Measurements from ENCODE around the gene APEX1. TPM values are rescaled to one million over a fixed set of nuclear protein-coding genes. Genes with fewer than 3 reads are reported as not detected.

APEX1 gene
- total RNA-seq, 1 experiment from 2014 or later, result 176 TPM

GRCh38 chr14:20422886-20423285, 32.1 kb upstream of the APEX1 start:
- intact Hi-C loops (cut with micrococcal nuclease; ENCODE audit: unreplicated experiment), result no loop called here
- H3K4me3 Mint-ChIP-seq (ENCODE audit: unreplicated experiment), result no peak overlapping the region
- H3K9me3 Mint-ChIP-seq (ENCODE audit: unreplicated experiment), result no peaks in the 10 kb centered on the region
- no peak overlapping the region for H3K27ac Mint-ChIP-seq (ENCODE audit: unreplicated experiment)
- no peaks in the 10 kb centered on the region for H3K27me3 ChIP-seq (replicated peaks; ENCODE audit: control insufficient read depth, insufficient read depth, low read length)
- peaks cover 41% of the 10 kb centered on the region for H3K4me1 ChIP-seq
- DNase-seq, result no peak
- TF ChIP-seq, protein P1, sequence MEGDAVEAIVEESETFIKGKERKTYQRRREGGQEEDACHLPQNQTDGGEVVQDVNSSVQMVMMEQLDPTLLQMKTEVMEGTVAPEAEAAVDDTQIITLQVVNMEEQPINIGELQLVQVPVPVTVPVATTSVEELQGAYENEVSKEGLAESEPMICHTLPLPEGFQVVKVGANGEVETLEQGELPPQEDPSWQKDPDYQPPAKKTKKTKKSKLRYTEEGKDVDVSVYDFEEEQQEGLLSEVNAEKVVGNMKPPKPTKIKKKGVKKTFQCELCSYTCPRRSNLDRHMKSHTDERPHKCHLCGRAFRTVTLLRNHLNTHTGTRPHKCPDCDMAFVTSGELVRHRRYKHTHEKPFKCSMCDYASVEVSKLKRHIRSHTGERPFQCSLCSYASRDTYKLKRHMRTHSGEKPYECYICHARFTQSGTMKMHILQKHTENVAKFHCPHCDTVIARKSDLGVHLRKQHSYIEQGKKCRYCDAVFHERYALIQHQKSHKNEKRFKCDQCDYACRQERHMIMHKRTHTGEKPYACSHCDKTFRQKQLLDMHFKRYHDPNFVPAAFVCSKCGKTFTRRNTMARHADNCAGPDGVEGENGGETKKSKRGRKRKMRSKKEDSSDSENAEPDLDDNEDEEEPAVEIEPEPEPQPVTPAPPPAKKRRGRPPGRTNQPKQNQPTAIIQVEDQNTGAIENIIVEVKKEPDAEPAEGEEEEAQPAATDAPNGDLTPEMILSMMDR (IDR thresholded peaks at IDR 0.05; ENCODE audit: insufficient read depth in 1 of 2, low read depth in 1 of 2, low read length in 1 of 2, severe bottlenecking in 1 of 2, unreplicated experiment in 1 of 2), result no peak
- no peaks in the 10 kb centered on the region for H3K9me3 ChIP-seq
- ChIA-PET CTCF (no interaction called here), POLR2A (no interaction called here)
- BruUV-seq (replicated peaks), result no TSS peak
- H3K4me3 ChIP-seq (ENCODE audit: low read depth, low read length), result no peak overlapping the region
- no peaks in the 10 kb centered on the region for H3K36me3 Mint-ChIP-seq (ENCODE audit: insufficient read depth, unreplicated experiment)
- no peaks in the 10 kb centered on the region for H3K27me3 Mint-ChIP-seq (ENCODE audit: insufficient read depth, unreplicated experiment)
- H3K36me3 ChIP-seq (ENCODE audit: control insufficient read depth, insufficient read depth, low read length), result no peaks in the 10 kb centered on the region
- H3K4me1 Mint-ChIP-seq (ENCODE audit: low read depth, unreplicated experiment), result peaks cover 39% of the 10 kb centered on the region

DNA sequence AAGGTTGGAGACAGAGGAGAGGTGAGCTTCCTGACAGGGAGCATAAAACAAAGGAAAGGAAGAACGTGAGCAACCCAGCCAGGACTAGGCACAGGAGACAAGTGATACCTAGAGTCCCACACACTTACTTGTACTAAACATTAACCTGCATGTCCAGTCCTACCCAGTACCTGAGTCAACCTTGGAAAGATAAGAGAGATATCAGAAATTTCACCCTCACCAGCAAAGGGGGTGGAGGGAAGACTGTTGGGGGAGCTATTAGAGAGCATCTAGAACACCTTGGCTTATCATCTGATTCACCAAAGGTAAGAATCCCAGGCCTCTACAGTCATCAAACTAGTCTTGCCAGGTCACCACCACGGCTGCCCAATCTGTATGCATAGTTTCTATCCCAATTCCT, 30.2 kb upstream of the APEX1 start:
- TF ChIP-seq, protein P1 (IDR thresholded peaks at IDR 0.05; ENCODE audit: insufficient read depth in 1 of 2, low read depth in 1 of 2, low read length in 1 of 2, severe bottlenecking in 1 of 2, unreplicated experiment in 1 of 2), result no peak

DNA sequence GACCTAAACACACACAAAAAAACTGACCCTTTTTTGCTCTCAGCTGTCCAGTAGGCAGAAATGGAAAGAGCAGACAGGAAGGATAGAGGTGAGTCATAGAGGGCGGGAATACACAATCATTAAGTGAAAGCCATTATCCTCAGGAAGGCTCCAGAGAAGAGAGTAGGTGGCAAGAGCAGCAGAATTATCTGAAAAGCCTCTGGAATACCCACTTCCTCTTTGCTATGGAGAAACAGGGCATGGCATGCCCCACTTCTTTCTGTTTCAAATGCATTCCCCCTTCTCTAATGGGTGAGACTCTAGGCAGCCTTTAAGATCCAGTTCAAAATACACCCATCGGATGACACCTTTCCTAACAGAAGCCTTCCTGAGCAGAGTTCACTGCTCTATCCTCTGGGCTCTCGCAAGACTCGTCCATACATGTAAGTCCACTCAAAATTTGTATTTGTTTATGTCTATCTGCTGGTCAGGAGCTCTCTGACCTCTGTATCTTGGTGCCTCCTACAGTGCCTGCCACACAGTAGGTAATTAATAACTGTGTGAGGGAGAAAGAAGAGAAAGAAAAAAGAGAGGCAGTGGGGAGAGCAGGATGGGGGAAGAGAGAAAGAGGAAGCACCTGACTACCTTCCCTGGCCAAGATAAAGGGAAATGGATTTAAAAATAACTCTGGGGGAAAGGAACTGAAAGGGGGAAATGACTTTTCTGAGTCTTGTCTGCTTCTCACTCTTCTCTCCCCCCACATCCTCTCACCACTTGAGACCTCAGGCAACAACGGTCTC, 27.6 kb upstream of the APEX1 start:
- CTCF ChIA-PET, result no interaction called here

More for the DNA sequence above, 30.2 kb upstream of the APEX1 start:
- Mint-ChIP-seq H3K9me3 (ENCODE audit: unreplicated experiment) (no peaks in the 10 kb centered on the region), H3K36me3 (ENCODE audit: insufficient read depth, unreplicated experiment) (no peaks in the 10 kb centered on the region), H3K27me3 (ENCODE audit: insufficient read depth, unreplicated experiment) (no peaks in the 10 kb centered on the region), H3K4me1 (ENCODE audit: low read depth, unreplicated experiment) (peaks cover 23% of the 10 kb centered on the region), H3K4me3 (ENCODE audit: unreplicated experiment) (no peak overlapping the region), H3K27ac (ENCODE audit: unreplicated experiment) (peak overlapping the region; percentile 16)
- ChIA-PET POLR2A (no interaction called here), CTCF (interaction anchor here (1.4 kb wide), 1 partner anchor 9 kb away, joined by 4 read pairs; no protein-coding TSS in a partner anchor)
- H3K4me1 ChIP-seq, result peaks cover 22% of the 10 kb centered on the region
- H3K27me3 ChIP-seq (replicated peaks; ENCODE audit: control insufficient read depth, insufficient read depth, low read length), result no peaks in the 10 kb centered on the region
- DNase-seq, result no peak
- no peaks in the 10 kb centered on the region for H3K9me3 ChIP-seq
- H3K36me3 ChIP-seq (ENCODE audit: control insufficient read depth, insufficient read depth, low read length), result no peaks in the 10 kb centered on the region
- no peak overlapping the region for H3K4me3 ChIP-seq (ENCODE audit: low read depth, low read length)
- intact Hi-C loops (cut with micrococcal nuclease; ENCODE audit: unreplicated experiment), result no loop called here
- BruUV-seq (replicated peaks), result no TSS peak

More for the DNA sequence above, 27.6 kb upstream of the APEX1 start:
- Histone ChIP-seq H3K9me3 (no peaks in the 10 kb centered on the region), H3K4me3 (ENCODE audit: low read depth, low read length) (peak overlapping the region; percentile 22), H3K27me3 (replicated peaks; ENCODE audit: control insufficient read depth, insufficient read depth, low read length) (no peaks in the 10 kb centered on the region), H3K36me3 (ENCODE audit: control insufficient read depth, insufficient read depth, low read length) (no peaks in the 10 kb centered on the region), H3K4me1 (peaks cover 22% of the 10 kb centered on the region)
- Mint-ChIP-seq H3K4me3 (ENCODE audit: unreplicated experiment) (no peak overlapping the region), H3K4me1 (ENCODE audit: low read depth, unreplicated experiment) (peaks cover 23% of the 10 kb centered on the region), H3K27me3 (ENCODE audit: insufficient read depth, unreplicated experiment) (no peaks in the 10 kb centered on the region), H3K27ac (ENCODE audit: unreplicated experiment) (peak overlapping the region; percentile 6), H3K9me3 (ENCODE audit: unreplicated experiment) (no peaks in the 10 kb centered on the region), H3K36me3 (ENCODE audit: insufficient read depth, unreplicated experiment) (no peaks in the 10 kb centered on the region)
- intact Hi-C loops (cut with micrococcal nuclease; ENCODE audit: unreplicated experiment), result no loop called here
- TF ChIP-seq, protein P1 (IDR thresholded peaks at IDR 0.05; ENCODE audit: insufficient read depth in 1 of 2, low read depth in 1 of 2, low read length in 1 of 2, severe bottlenecking in 1 of 2, unreplicated experiment in 1 of 2), result no peak
- no TSS peak for BruUV-seq (replicated peaks)
- DNase-seq, result no peak
- POLR2A ChIA-PET, result no interaction called here

All from Caco-2 (cell line).